Measurements from ENCODE around the gene C19orf12. TPM values are rescaled to one million over a fixed set of nuclear protein-coding genes. Genes with fewer than 3 reads are reported as not detected.

C19orf12 gene
- total RNA-seq, 1 experiment from 2014 or later: 10.0 TPM

GRCh38 chr19:29680937-29681336 lies 34.1 kb downstream of the C19orf12 start (continued):
- TF ChIP-seq ZBTB33 (IDR thresholded peaks at IDR 0.05; ENCODE audit: extremely low read depth, insufficient replicate concordance, low read length): no peak

DNA sequence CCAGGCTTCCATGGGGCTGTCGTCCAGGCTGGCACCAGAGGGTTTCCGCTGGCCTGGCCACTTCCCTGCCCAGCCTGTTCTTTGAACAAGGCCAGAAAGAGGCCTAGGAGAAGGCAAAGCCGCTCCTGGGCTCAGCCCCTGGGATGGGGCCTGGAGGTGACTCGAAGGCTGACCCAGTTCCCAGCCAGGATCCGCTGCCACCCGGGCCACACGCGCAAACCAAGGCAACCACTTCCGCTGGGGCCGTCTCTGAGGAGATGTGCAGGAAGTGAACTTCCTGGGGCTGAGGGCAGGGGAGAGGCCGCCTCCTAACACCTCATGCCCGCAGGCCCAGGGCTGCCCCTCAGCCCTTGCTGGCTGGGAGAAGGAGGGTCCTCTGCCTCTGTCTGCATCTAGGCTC lies 34.6 kb downstream of the C19orf12 start:
- Histone ChIP-seq H4K20me1 (ENCODE audit: insufficient read depth) (no peaks in the 10 kb centered on the region), H3K9me3 (ENCODE audit: control insufficient read depth in 1 of 2, insufficient read depth in 1 of 2, low read depth in 1 of 2, low read length in 2 of 2) (no peaks in the 10 kb centered on the region), H2AFZ (ENCODE audit: low read depth, low read length, poor library complexity, severe bottlenecking) (no peak overlapping the region), H3K27me3 (ENCODE audit: insufficient read depth, low read length) (no peaks in the 10 kb centered on the region), H3K36me3 (ENCODE audit: control insufficient read depth in 1 of 2, insufficient read depth in 2 of 2, low read length in 2 of 2) (no peaks in the 10 kb centered on the region), H3K9ac (ENCODE audit: low read length) (no peak overlapping the region), H3K4me3 (replicated peaks in 1 of 2; ENCODE audit: low read depth in 1 of 2, low read length in 2 of 2) (no peak overlapping the region), H3K4me1 (ENCODE audit: control insufficient read depth in 1 of 2, insufficient read depth in 2 of 2, low read length in 2 of 2) (no peaks in the 10 kb centered on the region), H3K27ac (ENCODE audit: low read depth, low read length) (no peak overlapping the region), H3K9me2 (ENCODE audit: insufficient read depth) (no peaks in the 10 kb centered on the region), H3K4me2 (ENCODE audit: low read length) (no peak overlapping the region), H3K79me2 (ENCODE audit: insufficient read depth, low read length) (no peaks in the 10 kb centered on the region)
- BruUV-seq (replicated peaks): no TSS peak
- intact Hi-C loops (cut with micrococcal nuclease): no loop called here
- ChIA-PET CTCF (no interaction called here), POLR2A (no interaction called here), RAD21 (ENCODE audit: low non-redundant PET in 1 of 2, low total read pairs in 2 of 2, uncharacterized antibody in 2 of 2, unreplicated experiment in 2 of 2) (no interaction called here)
- TF ChIP-seq JUND (IDR thresholded peaks at IDR 0.05) (no peak), SRF (IDR thresholded peaks at IDR 0.05; ENCODE audit: low read depth) (no peak), ZNF274 (IDR thresholded peaks at IDR 0.05; ENCODE audit: low read depth, low read length) (no peak), POLR2AphosphoS5 (IDR thresholded peaks at IDR 0.05; ENCODE audit: low read depth, low read length) (no peak), ZBTB33 (IDR thresholded peaks at IDR 0.05; ENCODE audit: extremely low read depth, insufficient replicate concordance, low read length) (no peak), SIN3A (IDR thresholded peaks at IDR 0.05; ENCODE audit: low read depth) (no peak), CBX3 (IDR thresholded peaks at IDR 0.05; ENCODE audit: low read depth) (no peak), ELF1 (IDR thresholded peaks at IDR 0.05; ENCODE audit: borderline replicate concordance, low read depth) (no peak), POLR2A (IDR thresholded peaks at IDR 0.05; ENCODE audit: borderline replicate concordance, extremely low read depth, insufficient read depth, insufficient read length) (no peak), EZH2phosphoT487 (IDR thresholded peaks at IDR 0.05; ENCODE audit: borderline replicate concordance) (no peak), CEBPB (IDR thresholded peaks at IDR 0.05; ENCODE audit: low read depth) (no peak), EGR1 (IDR thresholded peaks at IDR 0.05; ENCODE audit: low read depth) (no peak), TCF7L2 (IDR thresholded peaks at IDR 0.05; ENCODE audit: borderline replicate concordance, extremely low read depth, insufficient read depth, insufficient read length) (no peak), RAD21 (IDR thresholded peaks at IDR 0.05; ENCODE audit: low read depth) (no peak), ZFX (IDR thresholded peaks at IDR 0.05) (no peak)
- TF ChIP-seq, protein P1, sequence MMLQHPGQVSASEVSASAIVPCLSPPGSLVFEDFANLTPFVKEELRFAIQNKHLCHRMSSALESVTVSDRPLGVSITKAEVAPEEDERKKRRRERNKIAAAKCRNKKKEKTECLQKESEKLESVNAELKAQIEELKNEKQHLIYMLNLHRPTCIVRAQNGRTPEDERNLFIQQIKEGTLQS (IDR thresholded peaks at IDR 0.05): no peak
- DNase-seq (ENCODE audit: low read depth, low spot score): no peak
- no peak for ATAC-seq

Measured in HCT116 (cell line).